UCSD-AML1 (cell line): ENCODE data around the gene ARFIP2.

Experiments
- DNase-seq: peaks from one replicate; lab custom pipeline; 2025; ENCODE audit not compliant: unreplicated experiment; lab: John Stamatoyannopoulos, UW

ARFIP2 gene

DNA sequence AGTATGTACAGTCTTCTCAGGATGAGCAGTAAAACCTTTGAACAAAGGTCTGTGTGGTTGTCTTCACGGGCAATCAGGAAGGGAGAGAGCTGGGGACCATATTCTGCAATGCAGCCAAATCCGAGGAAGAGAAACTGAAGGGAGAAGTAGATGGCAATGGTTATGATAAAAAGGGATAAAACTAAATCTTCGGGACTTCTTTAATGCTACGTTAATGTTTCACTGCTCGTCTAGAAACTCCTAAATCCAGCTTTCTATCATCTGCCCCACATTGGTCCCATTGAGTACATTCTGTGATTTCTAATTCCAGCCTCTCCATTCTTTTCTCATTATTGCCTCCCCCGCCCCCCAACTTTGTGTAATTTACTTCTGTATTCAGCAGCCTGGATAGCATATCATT, 1.9 kb upstream of the ARFIP2 start:
- no peak for DNase-seq

GRCh38 chr11:6482441-6482840, 1.3 kb upstream of the ARFIP2 start:
- DNase-seq = no peak

- DNase-seq = no peak
Observed at GRCh38 chr11:6481924-6482275, 769 bp upstream of the ARFIP2 start.

GRCh38 chr11:6480299-6480914, 724 bp downstream of the ARFIP2 start:
- DNase-seq = no peak

- no peak for DNase-seq
Observed at GRCh38 chr11:6476571-6476970, 4.6 kb downstream of the ARFIP2 start.

DNA sequence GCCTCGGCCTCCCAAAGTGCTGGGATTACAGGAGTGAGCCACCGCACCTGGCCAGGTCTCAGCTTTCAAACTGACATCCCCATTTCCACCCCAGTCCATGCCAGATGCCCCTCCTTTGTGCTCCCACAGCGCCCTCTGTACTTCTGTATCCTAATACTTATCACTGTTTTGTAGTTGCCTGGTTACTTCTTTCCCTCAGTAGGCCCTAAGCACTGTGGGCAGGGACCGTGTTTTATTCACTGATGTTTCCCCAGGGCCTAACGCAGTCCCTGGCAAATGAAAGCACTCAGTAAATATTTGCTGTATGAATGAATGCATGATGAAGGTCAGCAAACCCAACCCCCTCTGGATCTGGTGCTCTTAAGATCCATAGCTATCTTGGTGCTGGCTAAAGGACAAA, 5.2 kb downstream of the ARFIP2 start:
- DNase-seq = no peak

GRCh38 chr11:6474806-6475500, 6.2 kb downstream of the ARFIP2 start:
- no peak for DNase-seq

DNA sequence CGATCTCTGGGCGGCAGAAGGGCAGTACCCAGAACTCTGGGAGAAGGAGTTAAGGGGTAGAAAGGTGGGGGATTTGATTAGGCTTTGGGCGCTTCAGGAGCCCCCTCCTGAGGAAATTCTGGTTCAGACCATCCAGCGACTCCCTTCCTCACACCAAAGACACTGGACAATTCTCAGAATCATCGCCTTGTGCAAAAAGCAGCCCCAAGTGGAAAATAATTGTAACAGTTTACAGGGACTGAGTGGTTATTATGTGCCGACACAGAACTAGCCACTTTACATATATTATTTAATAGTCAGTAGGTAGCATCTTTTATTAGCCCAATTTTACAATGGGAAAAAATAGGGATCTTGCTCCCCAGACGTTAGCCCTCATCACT, 6.7 kb downstream of the ARFIP2 start:
- DNase-seq = no peak

GRCh38 chr11:6473451-6474412, 7.4 kb downstream of the ARFIP2 start, which contains the start of gene TRIM3:
Gene TRIM3 (minus strand): TSS chr11:6473941. CDS start chr11:6465695, 8,246 bp downstream.
- peak; percentile 82 for DNase-seq

DNA sequence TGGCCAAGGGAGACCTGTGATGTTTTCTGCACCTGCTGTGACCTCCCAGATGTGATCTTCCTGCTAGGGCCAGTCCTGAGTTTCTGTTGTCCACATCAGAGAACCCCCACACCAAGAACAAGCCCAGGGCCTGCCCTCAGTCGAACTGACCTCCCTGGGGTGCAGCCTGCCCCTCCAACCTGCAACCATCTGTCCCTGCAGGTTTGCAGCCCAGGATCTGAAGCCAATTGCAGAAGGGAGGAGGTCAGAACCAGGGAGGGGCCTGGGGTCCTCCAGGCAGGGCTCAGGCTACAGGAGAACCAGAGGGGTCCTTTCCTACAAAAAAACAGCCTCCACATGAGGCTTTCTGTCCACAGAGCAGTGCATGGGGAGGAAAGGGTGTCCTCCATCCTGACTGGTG, 8.2 kb downstream of the ARFIP2 start:
- no peak for DNase-seq

- no peak for DNase-seq
Observed at GRCh38 chr11:6469599-6469998, 11.5 kb downstream of the ARFIP2 start.

DNA sequence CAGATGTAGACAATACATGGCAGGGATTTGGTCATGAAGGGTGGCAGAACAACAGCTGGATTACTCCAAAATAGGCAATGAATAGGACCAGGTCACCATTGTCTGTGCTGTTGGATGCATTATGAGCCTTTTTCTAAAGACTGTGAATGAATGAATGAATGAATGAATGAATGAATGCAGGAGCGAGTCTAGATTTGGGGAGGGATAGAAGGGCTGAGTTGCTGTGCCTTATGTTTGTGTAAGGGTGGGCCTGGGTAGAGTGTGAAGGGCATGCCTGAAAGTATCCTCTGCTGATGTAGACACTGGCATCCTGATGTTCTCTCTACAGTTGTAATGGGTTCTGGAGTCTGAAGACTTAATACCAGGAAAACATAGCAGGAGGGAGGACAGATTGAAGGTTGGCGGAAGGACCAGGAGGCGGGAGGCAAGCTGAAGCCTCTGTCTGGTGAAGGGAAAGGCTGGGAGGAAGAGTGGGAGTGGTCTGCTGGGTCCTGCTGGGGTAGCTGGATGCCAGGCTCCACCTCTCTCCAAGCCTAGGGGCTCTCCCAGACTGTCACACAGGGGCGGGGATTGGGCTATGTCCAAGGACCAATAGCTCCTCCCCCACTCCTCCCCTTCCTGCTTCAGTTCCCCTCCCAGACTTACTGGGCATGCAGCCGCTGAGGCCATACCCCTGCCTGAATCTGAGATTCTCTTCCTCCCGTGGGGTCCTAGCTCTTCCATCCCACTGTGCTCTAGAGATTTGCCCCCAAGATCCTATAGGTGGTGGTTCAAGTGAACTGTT, 12.2 kb downstream of the ARFIP2 start:
- peak; percentile 78 for DNase-seq

DNA sequence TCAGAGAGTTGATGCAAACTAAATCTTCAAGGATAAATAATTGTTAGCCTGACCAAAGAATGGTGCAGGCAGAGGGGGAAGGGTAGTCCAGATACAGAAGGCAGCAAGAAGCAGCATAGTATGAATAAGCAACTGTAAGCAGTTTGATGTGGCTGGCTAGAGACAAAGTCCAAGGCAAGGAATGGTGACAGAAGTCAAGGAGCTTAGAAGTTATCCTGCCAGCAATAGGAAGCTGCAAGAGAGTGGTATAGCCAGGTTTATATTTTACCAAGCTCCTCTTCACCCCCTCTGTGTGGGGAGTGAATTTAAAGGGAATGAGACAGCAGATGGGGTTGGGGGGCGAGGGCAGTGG, 22.1 kb downstream of the ARFIP2 start:
- DNase-seq = no peak

- DNase-seq = no peak
Observed at GRCh38 chr11:6458352-6459098, 22.6 kb downstream of the ARFIP2 start.

GRCh38 chr11:6457581-6458320, 23.4 kb downstream of the ARFIP2 start:
- no peak for DNase-seq

DNA sequence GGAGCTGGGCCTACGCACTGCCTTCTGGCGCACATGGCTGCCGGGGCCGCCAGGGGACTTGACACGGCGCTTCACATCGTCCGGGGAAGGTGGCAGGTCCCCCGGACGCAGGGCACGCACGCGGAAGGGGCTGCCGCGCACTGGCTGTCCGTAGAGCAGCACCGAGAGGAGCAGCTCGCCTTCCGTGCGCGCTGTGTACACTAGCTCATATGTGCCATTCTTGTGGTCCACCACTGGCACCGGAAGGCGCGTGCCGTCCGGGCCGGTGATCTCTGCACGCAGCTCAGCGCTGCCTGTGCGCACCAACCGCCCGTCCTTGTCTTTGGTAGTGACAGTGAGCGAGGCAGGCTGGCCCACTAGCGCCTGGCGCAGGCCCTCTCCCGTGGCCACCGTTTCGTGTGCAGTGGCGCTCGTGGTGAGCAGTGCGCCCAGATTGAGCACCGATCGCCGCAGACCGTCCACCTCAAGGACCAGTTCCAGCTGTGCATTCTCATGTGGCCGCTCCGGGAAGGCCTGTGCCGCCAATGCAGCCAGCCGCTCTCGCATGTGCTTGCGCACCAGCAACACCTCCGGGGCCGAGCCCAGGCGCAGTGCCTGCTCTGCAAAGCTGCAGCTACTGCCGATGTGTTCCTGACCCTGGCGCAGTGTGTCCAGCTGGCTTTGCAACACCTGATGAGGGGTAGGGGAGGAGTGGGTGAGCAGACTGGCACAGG, 24.6 kb downstream of the ARFIP2 start:
- DNase-seq = no peak

DNA sequence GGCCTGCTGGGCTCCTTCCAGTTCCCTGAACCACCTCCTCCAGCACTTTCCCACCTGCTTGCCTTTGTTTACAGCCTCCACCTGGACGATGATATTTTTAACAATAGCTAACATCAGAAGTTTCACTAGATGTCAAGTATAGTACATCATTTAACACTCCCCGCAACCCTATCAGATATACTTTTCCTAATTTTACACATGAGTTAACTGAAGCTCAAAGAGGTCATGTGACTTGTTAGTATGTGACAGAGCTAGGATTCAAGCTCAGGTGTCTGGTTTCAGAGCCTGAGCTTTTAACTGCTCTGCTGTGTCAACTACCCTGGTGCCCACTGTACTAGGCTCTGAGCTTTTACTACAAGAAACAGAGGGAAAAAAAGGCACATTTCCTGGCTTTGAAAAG, 26.1 kb downstream of the ARFIP2 start:
- DNase-seq = no peak

- no peak for DNase-seq
Observed at GRCh38 chr11:6453152-6453551, 28.0 kb downstream of the ARFIP2 start.

GRCh38 chr11:6452219-6452618, 28.9 kb downstream of the ARFIP2 start:
- DNase-seq = no peak
